Measurements from ENCODE around the gene NCAM1.

Gene NCAM1

DNA sequence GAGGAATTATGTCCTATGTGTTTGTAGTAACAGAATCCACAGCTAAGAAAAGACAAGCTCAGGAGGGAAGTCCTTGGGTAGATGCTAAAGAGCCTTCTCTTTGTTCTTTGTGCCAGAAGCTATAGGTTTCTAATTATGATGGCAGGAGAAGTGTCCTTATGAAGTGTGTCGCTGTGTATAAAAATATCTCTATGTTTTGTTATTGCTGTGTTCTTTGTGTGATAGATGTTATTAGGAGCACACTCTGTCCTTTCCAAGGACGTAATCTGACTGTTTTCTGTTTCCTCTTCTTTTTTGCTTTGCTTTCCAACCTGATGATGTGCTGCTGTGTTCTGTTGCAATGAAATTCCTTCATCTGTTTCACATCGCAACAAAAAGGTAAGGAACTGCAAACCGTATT lies 171.9 kb downstream of the NCAM1 start:
- no peak overlapping the region for H2AFZ ChIP-seq (ENCODE audit: low read depth, low read length, severe bottlenecking)
- H3K4me3 ChIP-seq (ENCODE audit: insufficient read depth, low read length, poor library complexity, severe bottlenecking): no peak overlapping the region
- no peaks in the 10 kb centered on the region for H3K9me3 ChIP-seq (ENCODE audit: insufficient read depth, low read length)
- H3K79me2 ChIP-seq (ENCODE audit: insufficient read depth, low read length): no peaks in the 10 kb centered on the region
- H3K36me3 ChIP-seq (ENCODE audit: low read length): no peaks in the 10 kb centered on the region
- H3F3A ChIP-seq (ENCODE audit: insufficient read depth): no peaks in the 10 kb centered on the region
- no peaks in the 10 kb centered on the region for H4K20me1 ChIP-seq (ENCODE audit: low read depth, low read length)
- H3K27ac ChIP-seq (ENCODE audit: low read depth, low read length): no peak overlapping the region
- no peaks in the 10 kb centered on the region for H3K9me2 ChIP-seq (replicated peaks; ENCODE audit: insufficient read depth, low read length)
- H3K27me3 ChIP-seq (ENCODE audit: low read length): no peaks in the 10 kb centered on the region
- TF ChIP-seq EZH2phosphoT487 (conservative IDR thresholded peaks at IDR 0.05; ENCODE audit: low read length) (no peak), CTCF (IDR thresholded peaks at IDR 0.05; ENCODE audit: insufficient read depth, low read length, poor library complexity, severe bottlenecking) (no peak)
- H3K4me2 ChIP-seq (ENCODE audit: low read depth, low read length, poor library complexity, severe bottlenecking): no peak overlapping the region
- H3K9ac ChIP-seq (ENCODE audit: low read length): no peak overlapping the region

GRCh38 chr11:113134626-113135025 lies 173.4 kb downstream of the NCAM1 start:
- Histone ChIP-seq H4K20me1 (ENCODE audit: low read depth, low read length) (no peaks in the 10 kb centered on the region), H2AFZ (ENCODE audit: low read depth, low read length, severe bottlenecking) (no peak overlapping the region), H3K27me3 (ENCODE audit: low read length) (no peaks in the 10 kb centered on the region), H3K79me2 (ENCODE audit: insufficient read depth, low read length) (no peaks in the 10 kb centered on the region), H3K9ac (ENCODE audit: low read length) (no peak overlapping the region), H3K9me2 (replicated peaks; ENCODE audit: insufficient read depth, low read length) (no peaks in the 10 kb centered on the region), H3F3A (ENCODE audit: insufficient read depth) (no peaks in the 10 kb centered on the region), H3K4me3 (ENCODE audit: insufficient read depth, low read length, poor library complexity, severe bottlenecking) (no peak overlapping the region), H3K9me3 (ENCODE audit: insufficient read depth, low read length) (no peaks in the 10 kb centered on the region), H3K27ac (ENCODE audit: low read depth, low read length) (no peak overlapping the region), H3K36me3 (ENCODE audit: low read length) (no peaks in the 10 kb centered on the region), H3K4me2 (ENCODE audit: low read depth, low read length, poor library complexity, severe bottlenecking) (no peak overlapping the region)
- TF ChIP-seq EZH2phosphoT487 (conservative IDR thresholded peaks at IDR 0.05; ENCODE audit: low read length) (no peak), CTCF (IDR thresholded peaks at IDR 0.05; ENCODE audit: insufficient read depth, low read length, poor library complexity, severe bottlenecking) (no peak)

- Histone ChIP-seq H3K9me2 (replicated peaks; ENCODE audit: insufficient read depth, low read length) (no peaks in the 10 kb centered on the region), H3F3A (ENCODE audit: insufficient read depth) (no peaks in the 10 kb centered on the region), H3K79me2 (ENCODE audit: insufficient read depth, low read length) (no peaks in the 10 kb centered on the region), H3K27ac (ENCODE audit: low read depth, low read length) (no peak overlapping the region), H4K20me1 (ENCODE audit: low read depth, low read length) (no peaks in the 10 kb centered on the region), H2AFZ (ENCODE audit: low read depth, low read length, severe bottlenecking) (no peak overlapping the region), H3K9ac (ENCODE audit: low read length) (no peak overlapping the region), H3K9me3 (ENCODE audit: insufficient read depth, low read length) (no peaks in the 10 kb centered on the region), H3K4me3 (ENCODE audit: insufficient read depth, low read length, poor library complexity, severe bottlenecking) (no peak overlapping the region), H3K27me3 (ENCODE audit: low read length) (no peaks in the 10 kb centered on the region), H3K36me3 (ENCODE audit: low read length) (no peaks in the 10 kb centered on the region), H3K4me2 (ENCODE audit: low read depth, low read length, poor library complexity, severe bottlenecking) (no peak overlapping the region)
- TF ChIP-seq EZH2phosphoT487 (conservative IDR thresholded peaks at IDR 0.05; ENCODE audit: low read length) (no peak), CTCF (IDR thresholded peaks at IDR 0.05; ENCODE audit: insufficient read depth, low read length, poor library complexity, severe bottlenecking) (no peak)
Measured at GRCh38 chr11:113137713-113138529, 176.7 kb downstream of the NCAM1 start.

Data from SU-DHL-6 (cell line).